NCI-H526 (cell line): ENCODE results near the gene SMAD6.
"Not testable (repeated sequence)": the region's sequence is repeated elsewhere in the genome, so short reads cannot be mapped to it uniquely, and the experiment has no call there.

Experiments used
- DNase-seq, 2 experiments: peaks; one replicate each; lab custom pipeline; 2025; lab: John Stamatoyannopoulos, UW

Gene SMAD6

GRCh38 chr15:66826507-66826906 is 124.5 kb downstream of the SMAD6 start:
- no peak for DNase-seq

DNA sequence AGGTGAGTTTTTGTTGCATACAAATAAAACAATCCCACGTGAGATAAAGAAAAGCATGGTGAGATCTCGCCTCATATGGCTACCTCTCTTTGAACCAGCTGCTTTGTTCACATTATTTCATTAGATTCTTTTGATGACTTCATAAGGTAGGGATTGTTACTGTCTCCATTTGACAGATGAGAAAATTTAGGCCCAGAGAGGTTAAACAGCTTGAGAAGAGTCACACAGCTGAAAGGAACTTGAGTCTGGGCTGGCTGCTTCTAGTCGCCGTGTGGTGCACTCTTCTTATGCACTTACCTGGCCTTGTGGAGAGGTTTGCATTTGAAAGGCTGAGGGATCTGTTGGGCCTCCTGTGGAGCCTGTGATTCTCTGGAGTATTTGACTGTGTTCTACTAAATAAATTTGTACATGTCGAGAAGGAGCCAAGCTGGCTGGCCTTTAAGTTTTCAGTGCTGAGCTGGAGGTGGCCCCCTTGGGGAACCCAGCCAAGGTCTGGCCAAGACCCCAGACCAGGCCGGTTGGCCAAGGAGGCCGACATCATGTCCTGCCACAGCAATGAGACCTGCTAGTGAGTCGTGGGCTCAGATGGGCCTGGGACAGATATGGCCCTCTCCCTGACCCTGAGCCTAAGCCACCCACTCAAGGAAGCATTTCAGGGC is 125.1 kb downstream of the SMAD6 start:
- no peak for DNase-seq

- DNase-seq, result no peak
Measured at GRCh38 chr15:66827698-66828055, 125.6 kb downstream of the SMAD6 start.

GRCh38 chr15:66828817-66829541 is 126.9 kb downstream of the SMAD6 start:
- DNase-seq, result not testable (repeated sequence)

DNA sequence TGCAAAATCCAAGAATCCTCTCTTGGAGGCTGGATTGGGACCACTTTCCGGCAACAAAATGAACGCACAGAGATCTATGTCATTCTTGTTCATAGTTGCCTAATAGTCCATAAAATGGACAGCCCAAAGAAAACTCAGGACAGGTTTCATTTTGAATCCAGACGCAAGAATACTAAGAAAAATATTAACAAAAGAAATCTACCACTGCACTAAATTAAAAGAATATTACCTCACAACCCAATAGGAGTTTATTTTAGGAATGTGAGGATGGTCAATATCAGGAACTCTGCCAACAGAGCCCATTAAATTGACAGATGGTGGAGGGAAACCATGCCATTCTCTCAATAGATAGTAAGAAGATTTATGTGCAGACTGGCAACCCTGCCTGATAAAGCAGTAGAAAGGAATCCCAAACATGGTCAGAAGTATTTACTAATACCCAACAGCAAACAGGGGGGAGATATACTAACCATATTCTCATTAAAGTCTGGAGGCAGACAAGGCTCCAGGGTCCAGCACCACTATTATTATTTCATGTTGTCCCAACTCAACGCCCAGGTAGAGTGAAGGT is 127.6 kb downstream of the SMAD6 start:
- DNase-seq, result no peak

- no peak for DNase-seq
Measured at GRCh38 chr15:66830358-66830757, 128.3 kb downstream of the SMAD6 start.

DNA sequence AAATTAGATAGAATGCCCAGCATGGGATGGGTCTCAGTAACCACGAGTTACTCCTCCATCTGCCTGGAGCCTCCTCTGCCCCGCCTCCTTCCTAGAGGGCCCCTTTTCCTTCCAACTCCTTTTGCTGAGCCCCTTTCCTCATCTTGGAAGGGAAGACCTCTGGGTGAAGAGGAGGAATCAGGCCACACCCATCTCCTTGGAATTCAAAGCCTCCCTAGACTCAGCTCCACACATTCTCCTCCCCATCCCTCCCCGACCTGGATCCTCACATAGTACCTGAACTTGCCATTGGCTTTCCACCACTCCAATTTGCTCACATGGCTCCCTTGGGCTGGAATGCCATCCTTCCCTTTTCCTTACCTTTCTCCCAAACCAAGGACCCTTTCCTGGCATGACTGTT is 128.8 kb downstream of the SMAD6 start:
- DNase-seq, result no peak

DNA sequence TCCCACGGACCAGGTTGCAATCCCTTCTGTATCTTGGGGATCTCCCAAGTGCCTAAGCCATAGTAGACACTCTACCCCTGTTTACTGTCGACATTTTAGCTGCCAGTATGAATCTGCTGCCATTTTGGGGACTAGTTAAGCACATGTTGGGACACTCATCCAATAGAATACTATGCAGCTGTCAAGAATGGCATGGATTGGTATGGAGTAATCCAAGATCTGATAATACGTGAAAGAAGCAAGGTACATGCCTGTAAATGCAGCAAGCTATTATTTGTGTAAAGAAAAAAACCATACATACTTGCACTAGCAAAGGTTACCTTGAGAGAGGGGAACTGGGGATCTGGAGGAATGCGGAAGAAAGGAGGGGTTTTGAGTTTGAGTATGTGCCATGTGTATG is 129.3 kb downstream of the SMAD6 start:
- DNase-seq, result no peak

- DNase-seq, result no peak
Measured at GRCh38 chr15:66831801-66832390, 129.9 kb downstream of the SMAD6 start.
